Astrocyte (in vitro differentiated cells and primary cell): ENCODE measurements around the gene FAM170B. TPM values are rescaled to one million over a fixed set of nuclear protein-coding genes. Genes with fewer than 3 reads are reported as not detected.

ENCODE experiments used
- DNase-seq: peaks from one replicate; pipeline ENCODE4 v3.0.0-alpha.2; 2010; ENCODE audit warnings: low read depth
- FAIRE-seq: peaks from 2 replicates; lab custom pipeline; 2011; peaks lifted over from hg19 to GRCh38; lab: Jason Lieb, UNC
- H2AFZ ChIP-seq: 2 replicates; pipeline ENCODE4 v1.6.0; 2012; ENCODE audit warnings: low read depth, low read length, inconsistent platforms
- H3K27ac ChIP-seq: 2 replicates; pipeline ENCODE4 v1.5.1; 2011; ENCODE audit warnings: low read depth, low read length, inconsistent platforms
- H3K27me3 ChIP-seq: 2 replicates; pipeline ENCODE4 v1.6.0; 2011; ENCODE audit warnings: low read length, inconsistent platforms; ENCODE audit not compliant: insufficient read depth
- H3K36me3 ChIP-seq: 2 replicates; pipeline ENCODE4 v1.5.1; 2011; ENCODE audit warnings: low read length, inconsistent platforms; ENCODE audit not compliant: insufficient read depth
- H3K4me1 ChIP-seq: 2 replicates; pipeline ENCODE4 v1.5.1; 2011; ENCODE audit warnings: low read length, inconsistent platforms; ENCODE audit not compliant: insufficient read depth
- H3K4me2 ChIP-seq: 2 replicates; pipeline ENCODE4 v1.6.0; 2012; ENCODE audit warnings: low read length, inconsistent platforms
- H3K4me3 ChIP-seq: 2 replicates; pipeline ENCODE4 v1.5.1; 2011; ENCODE audit warnings: low read depth, mild to moderate bottlenecking, low read length, inconsistent platforms; ENCODE audit not compliant: insufficient read depth
- H3K79me2 ChIP-seq: 2 replicates; pipeline ENCODE4 v1.6.0; 2012; ENCODE audit warnings: mild to moderate bottlenecking, low read length, inconsistent platforms; ENCODE audit not compliant: insufficient read depth
- H3K9ac ChIP-seq: 2 replicates; pipeline ENCODE4 v1.6.0; 2012; ENCODE audit warnings: mild to moderate bottlenecking, low read length, inconsistent platforms
- H3K9me3 ChIP-seq: 2 replicates; pipeline ENCODE4 v1.5.1; 2012; ENCODE audit warnings: low read depth, mild to moderate bottlenecking, low read length, inconsistent platforms; ENCODE audit not compliant: insufficient read depth
- H4K20me1 ChIP-seq: 2 replicates; pipeline ENCODE4 v1.6.0; 2012; ENCODE audit warnings: low read length, inconsistent platforms; ENCODE audit not compliant: insufficient read depth
- H3K27ac Mint-ChIP-seq: one replicate; pipeline ENCODE4 v1.8.0; 2021; ENCODE audit warnings: mild to moderate bottlenecking, mixed read lengths; ENCODE audit not compliant: unreplicated experiment
- H3K27me3 Mint-ChIP-seq: one replicate; pipeline ENCODE4 v1.8.0; 2021; ENCODE audit warnings: low read depth, mixed read lengths; ENCODE audit not compliant: unreplicated experiment
- H3K36me3 Mint-ChIP-seq: one replicate; pipeline ENCODE4 v1.8.0; 2021; ENCODE audit warnings: low read depth, mixed read lengths; ENCODE audit not compliant: unreplicated experiment
- H3K4me1 Mint-ChIP-seq: one replicate; pipeline ENCODE4 v1.8.0; 2021; ENCODE audit warnings: low read depth, mixed read lengths; ENCODE audit not compliant: unreplicated experiment
- H3K4me3 Mint-ChIP-seq: one replicate; pipeline ENCODE4 v1.8.0; 2021; ENCODE audit warnings: mild to moderate bottlenecking, moderate library complexity, mixed read lengths; ENCODE audit not compliant: unreplicated experiment
- H3K9me3 Mint-ChIP-seq: one replicate; pipeline ENCODE4 v1.8.0; 2021; ENCODE audit warnings: mild to moderate bottlenecking, mixed read lengths; ENCODE audit not compliant: unreplicated experiment
- CTCF ChIP-seq: IDR thresholded peaks from 2 replicates; pipeline ENCODE4 v1.5.1; 2011; ENCODE audit warnings: low read depth, mild to moderate bottlenecking, inconsistent platforms, low read length, moderate library complexity; ENCODE audit not compliant: insufficient read depth
- EZH2 ChIP-seq: IDR thresholded peaks from 2 replicates; pipeline ENCODE4 v1.6.1; 2012; ENCODE audit warnings: mild to moderate bottlenecking, low read length, inconsistent platforms; ENCODE audit not compliant: insufficient read depth
- total RNA-seq: library from RNA; stranded (reverse); gene quantifications from 2 replicates; pipeline ENCODE4 v1.2.1, GENCODE V29; 2021

Gene FAM170B
- total RNA-seq, 1 donor from 2014 or later = not detected

GRCh38 chr10:49089152-49089551, 44.7 kb downstream of the FAM170B start:
- Histone ChIP-seq H2AFZ (no peak overlapping the region), H3K9me3 (no peaks in the 10 kb centered on the region), H3K27me3 (no peaks in the 10 kb centered on the region), H3K36me3 (no peaks in the 10 kb centered on the region), H3K27ac (no peak overlapping the region), H3K4me2 (no peak overlapping the region), H4K20me1 (no peaks in the 10 kb centered on the region), H3K79me2 (no peaks in the 10 kb centered on the region), H3K4me3 (no peak overlapping the region), H3K4me1 (no peaks in the 10 kb centered on the region), H3K9ac (no peak overlapping the region)
- Mint-ChIP-seq H3K27ac (no peak overlapping the region), H3K9me3 (peaks cover 6% of the 10 kb centered on the region), H3K27me3 (peaks cover 36% of the 10 kb centered on the region), H3K4me1 (no peaks in the 10 kb centered on the region), H3K4me3 (no peak overlapping the region), H3K36me3 (no peaks in the 10 kb centered on the region)
- DNase-seq (no peak), FAIRE-seq (no peak)
- TF ChIP-seq CTCF (no peak), EZH2 (no peak)

- no peak overlapping the region for H3K4me3 ChIP-seq
- DNase-seq (no peak), FAIRE-seq (no peak)
- no peaks in the 10 kb centered on the region for H4K20me1 ChIP-seq
- no peaks in the 10 kb centered on the region for H3K27me3 ChIP-seq
- peaks cover 6% of the 10 kb centered on the region for H3K9me3 Mint-ChIP-seq
- no peaks in the 10 kb centered on the region for H3K36me3 Mint-ChIP-seq
- no peak overlapping the region for H3K4me2 ChIP-seq
- H3K79me2 ChIP-seq = no peaks in the 10 kb centered on the region
- no peak overlapping the region for H2AFZ ChIP-seq
- TF ChIP-seq CTCF (no peak), EZH2 (no peak)
- no peaks in the 10 kb centered on the region for H3K4me1 ChIP-seq
- H3K9ac ChIP-seq = no peak overlapping the region
- peaks cover 26% of the 10 kb centered on the region for H3K27me3 Mint-ChIP-seq
- H3K4me1 Mint-ChIP-seq = no peaks in the 10 kb centered on the region
- no peaks in the 10 kb centered on the region for H3K36me3 ChIP-seq
- no peak overlapping the region for H3K27ac ChIP-seq
- H3K27ac Mint-ChIP-seq = no peak overlapping the region
- no peak overlapping the region for H3K4me3 Mint-ChIP-seq
- H3K9me3 ChIP-seq = no peaks in the 10 kb centered on the region
These were observed 46.9 kb downstream of the FAM170B start for GRCh38 chr10:49086889-49087288.

- Histone ChIP-seq H3K9ac (no peak overlapping the region), H2AFZ (no peak overlapping the region), H3K4me2 (no peak overlapping the region), H3K27ac (no peak overlapping the region), H3K9me3 (no peaks in the 10 kb centered on the region), H3K36me3 (no peaks in the 10 kb centered on the region), H3K4me3 (no peak overlapping the region), H3K79me2 (no peaks in the 10 kb centered on the region), H4K20me1 (no peaks in the 10 kb centered on the region), H3K4me1 (no peaks in the 10 kb centered on the region), H3K27me3 (no peaks in the 10 kb centered on the region)
- no peak for FAIRE-seq
- no peak overlapping the region for H3K4me3 Mint-ChIP-seq
- DNase-seq = no peak
- peaks cover 3% of the 10 kb centered on the region for H3K4me1 Mint-ChIP-seq
- H3K27ac Mint-ChIP-seq = no peak overlapping the region
- peaks cover 6% of the 10 kb centered on the region for H3K9me3 Mint-ChIP-seq
- TF ChIP-seq CTCF = no peak
- TF ChIP-seq EZH2 = no peak
- H3K27me3 Mint-ChIP-seq = peaks cover 21% of the 10 kb centered on the region
- no peaks in the 10 kb centered on the region for H3K36me3 Mint-ChIP-seq
These were observed 50.6 kb downstream of the FAM170B start for GRCh38 chr10:49083261-49083660.
